ENCODE results near the gene HLA-DQB1.
"Not testable (repeated sequence)": the region's sequence is repeated elsewhere in the genome, so short reads cannot be mapped to it uniquely, and the experiment has no call there.

The HLA-DQB1 gene

DNA sequence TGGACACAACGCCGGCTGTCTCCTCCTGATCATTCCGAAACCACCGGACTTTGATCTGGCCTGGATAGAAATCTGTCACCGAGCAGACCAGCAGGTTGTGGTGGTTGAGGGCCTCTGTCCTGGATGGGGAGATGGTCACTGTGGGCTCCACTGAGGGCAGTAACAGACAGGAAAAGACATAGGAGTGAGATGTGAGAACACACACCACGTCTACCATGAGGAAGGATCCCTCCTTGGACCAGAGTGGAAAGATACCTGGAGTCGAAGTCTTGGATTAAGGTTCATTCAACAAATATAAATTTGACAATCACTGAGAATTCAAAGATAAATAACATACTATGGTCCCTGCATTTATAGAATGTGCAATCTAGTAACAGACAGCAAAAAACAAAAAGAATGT, 4.4 kb downstream of the HLA-DQB1 start:
- no peak overlapping the region for H3K4me3 ChIP-seq (replicated peaks; ENCODE audit: low read depth, low read length)
- TF ChIP-seq CTCF (IDR thresholded peaks at IDR 0.05; ENCODE audit: low read depth, low read length, missing control alignments), result no peak
- no peak for DNase-seq (ENCODE audit: extremely low read depth, low read depth)

DNA sequence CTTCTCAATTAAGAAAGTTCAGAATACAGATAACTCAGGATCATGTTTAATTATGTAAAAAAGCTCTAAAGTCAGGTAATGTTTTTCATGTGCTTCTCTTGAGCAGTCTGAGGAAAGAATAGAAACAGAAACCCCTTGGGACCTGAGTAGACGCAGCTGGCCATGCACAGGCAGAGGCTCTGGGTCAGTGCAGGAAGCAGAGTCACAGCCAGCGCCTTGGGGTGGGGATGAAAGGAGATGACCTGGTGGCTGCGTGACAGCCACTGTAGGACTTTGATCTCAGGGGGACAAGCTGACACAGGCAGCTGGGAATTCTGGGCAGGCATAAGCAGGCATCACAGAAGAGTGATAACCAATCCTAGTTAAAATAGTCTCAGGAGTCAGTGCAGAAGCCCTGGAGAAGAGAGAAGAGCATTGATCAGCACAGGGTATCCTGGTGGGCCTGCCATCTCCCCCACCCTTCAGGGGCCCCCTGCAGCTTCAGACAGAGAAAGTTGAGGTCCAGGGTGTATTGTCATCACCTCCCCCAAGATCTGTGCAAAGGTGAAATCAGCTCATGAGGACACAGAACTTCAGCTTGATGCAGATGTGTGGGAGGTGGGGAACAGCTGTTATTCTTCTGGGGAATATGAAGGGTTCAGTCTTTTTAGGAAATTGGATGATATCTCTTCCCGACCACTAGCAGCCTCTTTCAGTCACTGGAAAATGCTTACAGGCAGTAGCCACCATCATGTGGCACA, 6.4 kb downstream of the HLA-DQB1 start:
- H3K4me3 ChIP-seq (replicated peaks; ENCODE audit: low read depth, low read length), result no peak overlapping the region

DNA sequence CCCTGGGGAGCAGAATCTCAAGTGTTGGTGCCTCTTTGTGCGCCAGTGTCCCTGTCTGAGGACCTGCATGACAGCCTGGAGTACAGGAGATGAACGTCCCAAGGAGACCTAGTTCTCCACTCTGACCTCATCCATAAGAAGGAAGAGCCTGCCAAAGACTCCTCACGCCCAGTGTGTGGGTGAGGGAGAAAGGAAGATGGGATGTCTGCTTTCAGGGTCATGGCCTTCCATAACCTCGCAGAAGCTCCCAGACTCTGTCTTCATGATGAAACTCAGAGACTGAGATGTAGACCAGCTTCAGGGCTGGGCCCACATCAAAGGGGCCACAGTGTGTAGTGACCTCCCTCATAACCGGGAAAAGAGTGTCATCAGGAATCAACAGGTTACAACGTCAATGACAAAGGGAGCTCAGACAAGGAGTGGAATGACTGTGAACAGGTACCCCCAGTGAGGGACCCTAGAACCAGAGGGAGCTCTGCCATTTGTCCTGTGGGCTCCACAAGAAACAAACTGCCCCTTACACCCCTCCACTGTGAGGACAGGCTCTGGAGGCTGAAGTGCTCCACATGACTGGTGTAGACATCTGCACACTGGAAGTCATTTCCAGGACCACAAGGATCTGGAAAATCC, 8.1 kb downstream of the HLA-DQB1 start:
- TF ChIP-seq CTCF (IDR thresholded peaks at IDR 0.05; ENCODE audit: low read depth, low read length, missing control alignments), result no peak
- no peak for DNase-seq (ENCODE audit: extremely low read depth, low read depth)
- H3K4me3 ChIP-seq (replicated peaks; ENCODE audit: low read depth, low read length), result no peak overlapping the region

More for the DNA sequence above, 6.4 kb downstream of the HLA-DQB1 start:
- TF ChIP-seq CTCF (IDR thresholded peaks at IDR 0.05; ENCODE audit: low read depth, low read length, missing control alignments), result no peak
- no peak for DNase-seq (ENCODE audit: extremely low read depth, low read depth)

- not testable (repeated sequence) for H3K4me3 ChIP-seq (replicated peaks; ENCODE audit: low read depth, low read length); DNase-seq (ENCODE audit: extremely low read depth, low read depth)
Measured at GRCh38 chr6:32657819-32658218, 8.6 kb downstream of the HLA-DQB1 start.

DNA sequence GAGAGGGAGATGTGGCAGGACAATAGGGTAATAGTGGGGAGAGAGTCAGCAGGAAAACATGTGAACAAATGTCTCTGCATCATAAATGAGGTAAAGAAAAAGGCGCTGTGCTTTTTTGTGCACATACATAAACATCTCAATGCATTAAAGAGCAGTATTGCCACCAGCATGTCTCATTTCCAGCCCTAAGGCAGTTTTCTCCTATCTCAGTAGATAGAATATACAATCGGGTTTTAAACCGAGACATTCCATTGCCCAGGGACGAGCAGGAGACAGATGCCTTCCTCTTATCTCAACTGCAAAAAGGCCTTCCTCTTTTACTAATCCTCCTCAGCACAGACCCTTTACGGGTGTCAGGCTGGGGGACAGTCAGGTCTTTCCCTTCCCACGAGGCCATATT, 9.1 kb downstream of the HLA-DQB1 start:
- not testable (repeated sequence) for H3K4me3 ChIP-seq (replicated peaks; ENCODE audit: low read depth, low read length); DNase-seq (ENCODE audit: extremely low read depth, low read depth)

DNA sequence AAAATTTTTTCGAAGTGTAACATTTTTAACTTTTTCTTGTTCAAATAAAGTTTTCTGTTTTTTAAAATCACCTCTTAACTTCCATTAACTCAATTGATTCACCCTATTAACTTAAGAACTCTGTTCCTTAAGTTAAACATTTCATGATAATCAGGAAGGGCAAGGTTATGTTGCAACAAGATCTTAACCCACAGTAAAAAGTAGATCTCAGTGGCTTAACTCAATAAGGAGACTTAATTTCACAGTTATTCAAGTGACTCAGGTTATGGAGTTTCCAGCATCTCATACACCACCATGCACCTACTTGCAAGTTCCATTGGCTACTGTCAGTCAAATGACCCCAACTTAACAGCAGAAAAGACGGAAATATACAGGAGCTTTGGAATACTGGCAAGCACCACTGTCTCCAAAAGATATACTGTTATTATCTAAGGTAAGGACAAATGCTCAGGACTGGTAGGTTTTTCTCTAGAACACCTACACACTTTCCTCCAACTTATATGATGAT, 11.2 kb downstream of the HLA-DQB1 start:
- no peak for TF ChIP-seq CTCF (IDR thresholded peaks at IDR 0.05; ENCODE audit: low read depth, low read length, missing control alignments)
- no peak overlapping the region for H3K4me3 ChIP-seq (replicated peaks; ENCODE audit: low read depth, low read length)
- DNase-seq (ENCODE audit: extremely low read depth, low read depth), result no peak

DNA sequence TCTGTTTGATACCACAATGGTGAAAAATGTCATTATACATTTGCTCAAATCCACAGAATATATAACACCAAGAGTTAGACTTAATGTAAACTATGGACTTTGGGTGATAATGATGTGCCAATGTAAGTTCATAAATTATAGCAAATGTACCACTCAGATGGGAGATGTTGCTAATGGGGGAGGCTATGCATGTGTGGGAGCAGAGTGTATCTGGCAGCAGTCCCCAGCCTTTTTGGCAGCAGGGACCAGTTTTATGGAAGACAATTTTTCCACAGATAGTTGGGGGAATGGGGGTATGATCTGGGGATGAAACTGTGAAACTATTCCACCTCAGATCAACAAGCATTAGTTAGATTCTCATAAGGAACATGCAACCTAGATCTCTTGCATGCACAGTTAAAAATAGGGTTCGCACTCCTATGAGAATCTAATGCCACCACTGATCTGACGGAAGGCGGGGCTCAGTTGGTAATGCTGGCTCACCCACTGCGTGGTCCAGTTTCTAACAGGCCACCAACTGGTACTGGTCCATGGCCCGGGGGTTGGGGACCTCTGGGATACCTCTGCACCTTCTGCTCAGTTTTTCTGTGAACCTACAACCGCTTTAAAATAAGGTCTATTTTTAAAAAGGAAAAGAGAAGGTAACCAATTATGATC, 21.3 kb downstream of the HLA-DQB1 start:
- DNase-seq (ENCODE audit: extremely low read depth, low read depth), result no peak
- no peak overlapping the region for H3K4me3 ChIP-seq (replicated peaks; ENCODE audit: low read depth, low read length)

More for the DNA sequence above, 21.3 kb downstream of the HLA-DQB1 start:
- TF ChIP-seq CTCF (IDR thresholded peaks at IDR 0.05; ENCODE audit: low read depth, low read length, missing control alignments), result no peak
